Nephron (organoid): ENCODE results near the gene ARMS2.
A peak's percentile ranks its signal among the peaks of the same experiment; 100 is the strongest.

Experiments
- H3K27ac Mint-ChIP-seq, 3 experiments: 2 replicates each; pipeline ENCODE4 v1.8.0; 2020; ENCODE audit warnings: mixed read lengths in 3 of 3, mild to moderate bottlenecking in 2 of 3, moderate library complexity in 1 of 3
- H3K27me3 Mint-ChIP-seq: 2 replicates; pipeline ENCODE4 v1.8.0; 2021; ENCODE audit warnings: low read depth, mild to moderate bottlenecking, moderate library complexity, mixed read lengths
- H3K36me3 Mint-ChIP-seq: 2 replicates; pipeline ENCODE4 v1.8.0; 2020; ENCODE audit warnings: low read depth, mixed read lengths
- H3K4me1 Mint-ChIP-seq: 2 replicates; pipeline ENCODE4 v1.8.0; 2020; ENCODE audit warnings: mixed read lengths
- H3K4me3 Mint-ChIP-seq, 3 experiments: 2 replicates each; pipeline ENCODE4 v1.8.0; 2020; ENCODE audit warnings: mild to moderate bottlenecking in 3 of 3, mixed read lengths in 3 of 3, moderate library complexity in 2 of 3
- H3K9me3 Mint-ChIP-seq: 2 replicates; pipeline ENCODE4 v1.8.0; 2020; ENCODE audit warnings: mixed read lengths
- TF ChIP-seq, protein P1 (sequence below), 3 experiments: fragments of 200-600 bp; sonication (generic); IDR thresholded peaks; one replicate each; pipeline ENCODE4 v1.5.0; 2021; ENCODE audit warnings: antibody characterized with exemption in 3 of 3; ENCODE audit not compliant: unreplicated experiment in 3 of 3

The ARMS2 gene

GRCh38 chr10:122493761-122494160 is 39.3 kb downstream of the ARMS2 start:
- H3K27me3 Mint-ChIP-seq = peaks cover 9% of the 10 kb centered on the region

GRCh38 chr10:122494173-122494820 is 39.8 kb downstream of the ARMS2 start:
- peak overlapping the region; percentile 42 to 97 (median 91) for H3K27ac Mint-ChIP-seq
- H3K9me3 Mint-ChIP-seq = no peaks in the 10 kb centered on the region
- TF ChIP-seq, protein P1, sequence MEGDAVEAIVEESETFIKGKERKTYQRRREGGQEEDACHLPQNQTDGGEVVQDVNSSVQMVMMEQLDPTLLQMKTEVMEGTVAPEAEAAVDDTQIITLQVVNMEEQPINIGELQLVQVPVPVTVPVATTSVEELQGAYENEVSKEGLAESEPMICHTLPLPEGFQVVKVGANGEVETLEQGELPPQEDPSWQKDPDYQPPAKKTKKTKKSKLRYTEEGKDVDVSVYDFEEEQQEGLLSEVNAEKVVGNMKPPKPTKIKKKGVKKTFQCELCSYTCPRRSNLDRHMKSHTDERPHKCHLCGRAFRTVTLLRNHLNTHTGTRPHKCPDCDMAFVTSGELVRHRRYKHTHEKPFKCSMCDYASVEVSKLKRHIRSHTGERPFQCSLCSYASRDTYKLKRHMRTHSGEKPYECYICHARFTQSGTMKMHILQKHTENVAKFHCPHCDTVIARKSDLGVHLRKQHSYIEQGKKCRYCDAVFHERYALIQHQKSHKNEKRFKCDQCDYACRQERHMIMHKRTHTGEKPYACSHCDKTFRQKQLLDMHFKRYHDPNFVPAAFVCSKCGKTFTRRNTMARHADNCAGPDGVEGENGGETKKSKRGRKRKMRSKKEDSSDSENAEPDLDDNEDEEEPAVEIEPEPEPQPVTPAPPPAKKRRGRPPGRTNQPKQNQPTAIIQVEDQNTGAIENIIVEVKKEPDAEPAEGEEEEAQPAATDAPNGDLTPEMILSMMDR (IDR thresholded peaks at IDR 0.05; ENCODE audit: unreplicated experiment in 3 of 3) = no peak
- H3K4me3 Mint-ChIP-seq = no peak overlapping the region
- peaks cover 3% of the 10 kb centered on the region for H3K36me3 Mint-ChIP-seq
- H3K4me1 Mint-ChIP-seq = peaks cover 65% of the 10 kb centered on the region
- H3K27me3 Mint-ChIP-seq = peaks cover 4% of the 10 kb centered on the region

More at GRCh38 chr10:122493761-122494160, 39.3 kb downstream of the ARMS2 start:
- Mint-ChIP-seq H3K4me1 (peaks cover 66% of the 10 kb centered on the region), H3K36me3 (peaks cover 5% of the 10 kb centered on the region), H3K27ac (peak overlapping the region; percentile 84 to 97 (median 91)), H3K9me3 (no peaks in the 10 kb centered on the region), H3K4me3 (no peak overlapping the region)
- TF ChIP-seq, protein P1 (IDR thresholded peaks at IDR 0.05; ENCODE audit: unreplicated experiment in 3 of 3) = no peak

DNA sequence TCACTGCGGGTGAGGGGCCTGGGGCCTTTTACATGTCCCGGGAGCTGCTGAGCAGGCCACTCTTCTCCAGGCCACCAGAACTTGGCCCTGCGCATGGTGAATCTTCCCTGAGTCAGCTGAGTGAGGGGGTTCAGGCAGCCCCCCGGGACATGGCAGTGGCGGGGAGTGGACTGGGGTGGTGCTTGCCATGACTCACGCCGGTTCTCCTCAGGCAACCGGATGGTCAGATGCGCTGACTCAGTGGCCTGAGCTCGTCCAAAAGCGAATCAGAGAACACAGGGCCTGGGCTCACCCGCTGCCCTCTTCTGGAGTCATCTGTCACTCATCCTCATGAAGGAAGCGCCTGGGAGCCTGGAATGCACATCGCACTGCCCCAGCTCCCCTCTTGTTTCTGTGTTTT is 40.4 kb downstream of the ARMS2 start:
- Mint-ChIP-seq H3K36me3 (peaks cover 3% of the 10 kb centered on the region), H3K4me3 (no peak overlapping the region), H3K27ac (peak overlapping the region; percentile 80 to 91 (median 91)), H3K27me3 (peaks cover 3% of the 10 kb centered on the region), H3K4me1 (peaks cover 67% of the 10 kb centered on the region), H3K9me3 (no peaks in the 10 kb centered on the region)
- TF ChIP-seq, protein P1 (IDR thresholded peaks at IDR 0.05; ENCODE audit: unreplicated experiment in 3 of 3) = no peak

DNA sequence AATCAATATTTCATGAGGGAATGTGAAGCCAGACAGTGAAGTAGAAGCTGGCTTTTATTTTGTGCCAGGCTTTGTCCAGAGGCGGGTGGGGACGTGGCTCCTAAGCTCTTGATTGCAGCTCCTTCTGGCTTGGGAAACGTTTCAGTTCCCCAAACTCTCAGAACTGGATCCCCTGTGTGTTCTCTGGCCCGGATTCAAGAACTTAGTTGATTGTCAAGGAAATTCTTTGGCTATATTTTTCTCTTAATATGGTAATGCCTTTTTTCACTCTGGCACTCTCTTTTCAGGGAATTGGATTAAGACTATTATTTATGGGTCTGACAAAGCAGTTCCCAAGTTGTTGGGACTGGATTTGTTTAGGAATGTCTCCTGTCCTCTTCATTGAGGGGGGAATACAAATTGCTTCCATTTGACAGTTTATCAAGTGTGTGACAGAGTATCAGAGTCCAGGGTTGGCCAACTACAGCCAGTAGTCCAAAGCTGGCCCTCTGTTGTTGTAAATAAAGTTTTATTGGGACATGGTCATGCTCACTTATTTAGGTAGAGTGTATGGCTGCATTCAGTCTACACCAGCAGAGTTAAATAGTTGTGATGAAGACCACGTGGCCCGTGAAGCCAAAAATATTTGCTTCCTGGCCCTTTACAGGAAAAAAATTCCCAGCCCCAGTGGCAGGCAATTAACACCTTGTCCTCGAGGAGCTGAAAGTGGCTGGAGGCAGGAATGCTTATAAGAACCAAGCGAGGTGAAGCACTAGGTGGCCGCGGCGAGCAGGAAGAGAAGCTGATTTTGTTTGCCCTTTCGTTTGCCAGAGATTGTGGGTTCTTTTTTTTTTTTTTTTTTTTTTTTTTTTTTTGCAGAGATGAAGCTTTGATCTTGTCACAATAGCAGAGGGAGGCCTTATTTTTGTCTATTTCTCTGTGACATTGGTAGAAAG is 41.2 kb downstream of the ARMS2 start:
- Mint-ChIP-seq H3K27me3 (peaks cover 3% of the 10 kb centered on the region), H3K9me3 (no peaks in the 10 kb centered on the region), H3K36me3 (peaks cover 3% of the 10 kb centered on the region), H3K4me1 (peaks cover 68% of the 10 kb centered on the region), H3K4me3 (peak overlapping the region in 2 of 3 experiments; percentile 9 to 18), H3K27ac (peak overlapping the region; percentile 80 to 91 (median 91))
- TF ChIP-seq, protein P1 (IDR thresholded peaks at IDR 0.05; ENCODE audit: unreplicated experiment in 3 of 3) = no peak

GRCh38 chr10:122497241-122497640 is 42.8 kb downstream of the ARMS2 start:
- TF ChIP-seq, protein P1 (IDR thresholded peaks at IDR 0.05; ENCODE audit: unreplicated experiment in 3 of 3) = no peak
- Mint-ChIP-seq H3K27me3 (peaks cover 10% of the 10 kb centered on the region), H3K4me1 (peaks cover 72% of the 10 kb centered on the region), H3K36me3 (no peaks in the 10 kb centered on the region), H3K27ac (peak overlapping the region in 2 of 3 experiments; percentile 94 to 96), H3K9me3 (no peaks in the 10 kb centered on the region), H3K4me3 (no peak overlapping the region)
